Activated CD4-positive, CD25-positive, alpha-beta regulatory T cell treated with anti-CD3 and anti-CD28 coated beads, Interleukin-2, amount 50 U/mL, for 16 hours (primary cell): Measurements from ENCODE around the gene OLFML2B.
"Not testable (repeated sequence)": the region's sequence is repeated elsewhere in the genome, so short reads cannot be mapped to it uniquely, and the experiment has no call there.

Source experiments
- DNase-seq: peaks from one replicate; pipeline ENCODE4 v3.0.0-alpha.2; 2020; ENCODE audit warnings: low read depth, low spot score

OLFML2B gene

GRCh38 chr1:162023547-162024501, at the start of gene OLFML2B:
TSS of gene OLFML2B (minus strand) at chr1:162023869. CDS start at chr1:162023430, 439 bp downstream.
- DNase-seq, result no peak

DNA sequence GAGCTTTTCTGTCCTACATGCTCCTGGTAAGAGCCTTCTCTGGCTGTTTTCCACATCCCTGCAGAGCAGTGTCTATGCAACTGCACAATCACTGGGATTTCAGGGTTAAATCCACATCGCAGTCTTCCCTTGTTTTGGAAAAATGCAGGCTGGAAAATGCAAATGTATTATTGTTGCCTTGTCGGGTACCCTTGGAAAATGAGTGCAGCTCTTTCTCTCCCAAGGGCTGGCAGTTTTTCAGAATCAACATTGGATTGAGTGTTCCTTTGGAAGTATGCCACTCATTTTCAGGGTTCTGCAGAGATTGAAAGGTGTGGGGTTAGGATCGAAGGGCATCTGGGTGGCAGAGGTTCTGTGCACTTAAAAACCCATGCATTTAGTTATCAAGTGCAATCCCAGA, 49.1 kb upstream of the OLFML2B start:
- no peak for DNase-seq

- no peak for DNase-seq
Observed at GRCh38 chr1:162070825-162071224, 47.2 kb upstream of the OLFML2B start.

GRCh38 chr1:162070094-162070748, 46.6 kb upstream of the OLFML2B start:
- DNase-seq, result no peak

DNA sequence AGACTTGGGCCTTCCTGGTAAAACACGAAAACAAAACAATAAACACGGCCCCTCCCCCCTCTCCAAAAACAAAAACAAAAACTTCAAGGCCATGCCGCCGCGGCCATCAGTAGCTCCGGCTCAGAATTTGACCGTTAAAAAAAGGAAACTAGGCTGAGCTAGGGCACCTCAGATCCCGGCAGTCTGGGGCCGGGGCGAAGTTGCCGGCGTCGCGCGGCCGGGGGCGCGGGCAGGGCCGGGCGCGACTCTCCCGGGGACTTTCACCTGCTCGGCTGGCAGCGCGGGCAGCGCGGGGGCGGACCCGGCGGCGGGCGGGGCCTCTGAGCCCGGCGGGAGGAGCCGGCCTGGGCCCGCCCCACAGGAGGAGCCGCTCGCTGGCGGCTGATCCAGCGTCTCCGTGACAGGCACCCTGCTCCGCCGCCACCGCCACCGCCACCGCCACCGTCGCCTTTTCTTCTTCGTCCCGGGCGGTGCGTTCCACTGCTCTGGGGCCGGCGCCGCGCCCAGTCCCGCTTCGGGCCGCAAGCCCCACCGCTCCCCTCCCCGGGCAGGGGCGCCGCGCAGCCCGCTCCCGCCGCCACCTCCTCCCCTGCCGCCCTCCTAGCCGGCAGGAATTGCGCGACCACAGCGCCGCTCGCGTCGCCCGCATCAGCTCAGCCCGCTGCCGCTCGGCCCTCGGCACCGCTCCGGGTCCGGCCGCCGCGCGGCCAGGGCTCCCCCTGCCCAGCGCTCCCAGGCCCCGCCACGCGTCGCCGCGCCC, 45.8 kb upstream of the OLFML2B start, which contains the start of gene NOS1AP:
Gene NOS1AP, plus strand, starts transcription at position 358 of the 760 bp plus-strand sequence. CDS start 487 bp downstream, outside the sequence.
- peak; percentile 36 for DNase-seq

DNA sequence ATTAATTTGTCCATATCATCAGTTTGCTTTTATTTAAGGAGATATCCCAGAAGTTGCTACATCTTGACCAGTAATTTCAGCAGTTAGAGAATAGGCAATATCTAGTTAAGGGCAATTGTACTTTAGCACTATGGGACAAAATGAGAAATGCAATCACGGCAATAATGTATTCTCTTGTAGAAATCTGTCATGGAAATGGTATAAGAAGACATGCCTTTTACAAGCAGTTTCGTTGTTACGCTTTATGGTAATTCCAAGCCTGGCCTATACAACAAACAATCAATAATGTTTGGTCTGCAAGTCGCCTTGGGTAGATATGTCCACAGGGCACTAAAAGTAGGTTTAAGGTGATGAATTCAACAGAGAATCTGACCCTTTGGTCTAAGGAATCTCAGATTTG, 44.6 kb upstream of the OLFML2B start:
- DNase-seq, result no peak

GRCh38 chr1:162067466-162067865, 43.8 kb upstream of the OLFML2B start:
- no peak for DNase-seq

DNA sequence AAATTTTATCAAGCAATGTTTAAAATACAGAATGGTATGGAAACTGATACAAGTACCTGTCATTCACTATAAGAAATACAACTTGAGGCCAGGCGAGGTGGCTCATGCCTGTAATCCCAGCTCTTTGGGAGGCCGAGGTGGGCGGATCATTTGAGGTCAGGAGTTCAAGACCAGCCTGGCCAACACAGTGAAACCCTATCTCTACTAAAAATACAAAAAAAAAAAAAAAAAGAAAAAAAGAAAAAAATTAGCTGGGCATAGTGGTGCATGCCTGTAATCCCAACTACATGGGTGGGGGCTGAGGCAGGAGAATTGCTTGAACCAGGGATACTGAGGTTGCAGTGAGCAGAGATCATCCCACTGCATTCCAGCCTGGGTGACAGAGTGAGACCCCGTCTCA, 43.2 kb upstream of the OLFML2B start:
- not testable (repeated sequence) for DNase-seq

DNA sequence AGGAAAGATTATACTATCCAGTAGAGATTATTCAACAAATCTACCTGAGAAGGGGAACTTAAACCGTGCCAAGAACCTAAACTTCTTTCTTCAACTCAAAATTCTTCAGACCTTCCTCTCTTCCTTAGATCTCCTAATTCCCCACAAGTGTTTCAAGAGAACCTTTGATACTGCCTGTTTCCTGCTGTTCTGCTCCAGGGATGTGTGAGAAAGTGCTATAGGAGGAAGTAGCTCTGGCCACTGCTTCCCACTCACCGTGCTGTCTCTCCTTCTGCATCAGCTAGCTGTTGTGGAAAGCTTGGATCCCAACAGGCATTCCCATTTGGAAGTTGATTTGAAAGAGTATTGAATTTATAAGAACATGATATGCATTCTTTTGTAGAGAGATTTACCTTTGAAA, 41.3 kb upstream of the OLFML2B start:
- no peak for DNase-seq

DNA sequence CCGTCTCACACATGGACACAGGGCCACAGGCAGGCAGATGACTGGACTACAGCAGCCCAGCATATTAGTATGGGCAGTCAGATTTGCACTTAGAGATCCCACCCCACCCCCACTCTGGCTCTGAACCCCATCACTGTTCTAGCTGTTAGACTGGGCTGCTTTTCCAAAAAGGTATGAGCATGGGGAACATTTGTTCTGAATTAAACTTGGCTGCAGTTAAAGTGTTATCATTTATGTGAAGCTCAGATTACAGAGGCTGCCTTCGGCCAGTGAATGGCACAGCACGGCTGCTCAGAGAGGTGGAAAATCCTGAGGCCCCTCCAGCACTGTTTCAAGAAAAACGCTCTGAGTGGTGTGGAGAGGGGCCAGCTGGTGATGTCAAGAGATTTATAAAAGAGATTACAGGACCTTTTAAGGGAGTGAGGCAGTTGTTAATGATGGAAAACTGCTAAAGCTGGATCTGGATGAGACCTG, 38.9 kb upstream of the OLFML2B start:
- DNase-seq, result no peak

DNA sequence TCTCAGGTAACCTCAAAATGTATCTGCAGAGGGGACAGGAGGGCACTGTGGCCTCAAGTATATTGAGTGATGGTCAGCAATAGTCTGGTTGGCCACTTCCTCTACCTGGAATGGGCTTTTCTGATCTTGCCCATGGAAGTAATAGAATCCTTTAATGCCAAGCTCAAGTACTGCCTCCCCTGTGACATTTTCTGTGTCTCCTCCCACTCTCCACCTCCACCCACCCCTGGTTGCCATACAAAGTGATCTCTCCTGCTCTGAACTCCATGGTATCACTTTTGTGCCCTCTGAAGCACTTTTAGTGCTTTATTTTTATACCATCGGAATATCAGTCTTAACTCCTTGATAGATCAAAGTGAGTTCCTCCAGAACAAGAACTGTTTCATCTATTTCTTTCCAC, 36.6 kb upstream of the OLFML2B start:
- DNase-seq, result no peak

DNA sequence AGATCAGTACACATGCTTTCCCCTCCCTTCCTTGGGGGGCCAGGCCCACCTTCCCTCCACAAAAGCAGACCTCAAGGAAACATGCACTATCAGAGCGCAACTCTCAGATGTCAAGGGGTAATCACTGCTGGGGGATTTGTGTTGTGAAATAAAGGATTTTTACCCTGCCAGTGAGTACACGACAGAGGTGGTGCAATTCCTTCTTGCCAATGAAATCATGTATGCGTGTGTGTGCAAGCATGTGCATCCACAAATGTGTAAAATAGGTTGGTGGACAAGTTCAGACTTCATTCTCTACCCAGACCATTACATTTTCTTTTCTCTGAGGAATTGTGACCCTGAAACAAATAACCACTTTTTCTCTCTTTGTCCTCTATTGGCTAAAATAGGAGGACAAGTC, 36.1 kb upstream of the OLFML2B start:
- DNase-seq, result no peak

DNA sequence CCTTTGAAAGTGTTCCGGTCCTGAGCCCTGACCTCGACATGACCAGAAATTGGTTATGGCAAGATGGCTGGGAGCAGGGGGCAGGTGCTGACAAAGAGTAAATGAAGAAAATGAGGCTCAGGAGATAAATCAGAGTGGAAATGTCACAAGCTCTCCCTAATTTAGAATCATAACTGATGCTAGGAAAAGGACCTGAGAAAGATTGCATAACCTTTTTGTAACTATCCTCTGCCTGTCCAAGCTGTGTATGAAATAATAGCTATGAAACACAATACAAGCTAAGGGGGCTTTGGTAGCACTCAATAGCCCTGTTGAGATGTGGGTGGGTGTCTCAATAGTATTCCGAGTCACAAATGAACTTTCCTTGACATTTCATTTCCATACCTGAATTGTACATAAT, 32.9 kb upstream of the OLFML2B start:
- DNase-seq, result no peak

- no peak for DNase-seq
Observed at GRCh38 chr1:162056043-162056442, 32.4 kb upstream of the OLFML2B start.

GRCh38 chr1:162055062-162055461, 31.4 kb upstream of the OLFML2B start:
- no peak for DNase-seq

DNA sequence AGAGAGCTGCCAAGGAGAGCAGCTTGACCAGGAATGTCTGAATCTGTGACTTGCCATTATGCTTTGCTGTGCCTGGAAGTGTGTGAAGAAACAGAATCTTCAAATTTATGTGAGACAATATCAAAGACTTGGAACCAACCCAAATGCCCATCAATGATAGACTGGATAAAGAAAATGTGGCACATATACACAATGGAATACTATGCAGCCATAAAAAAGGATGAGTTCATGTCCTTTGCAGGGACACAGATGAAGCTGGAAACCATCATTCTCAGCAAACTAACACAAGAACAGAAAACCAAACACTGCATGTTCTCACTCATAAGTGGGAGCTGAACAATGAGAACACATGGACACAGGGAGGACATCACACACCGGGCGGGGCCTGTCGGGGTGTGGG, 30.3 kb upstream of the OLFML2B start:
- not testable (repeated sequence) for DNase-seq

GRCh38 chr1:162046921-162047320, 23.3 kb upstream of the OLFML2B start:
- no peak for DNase-seq

DNA sequence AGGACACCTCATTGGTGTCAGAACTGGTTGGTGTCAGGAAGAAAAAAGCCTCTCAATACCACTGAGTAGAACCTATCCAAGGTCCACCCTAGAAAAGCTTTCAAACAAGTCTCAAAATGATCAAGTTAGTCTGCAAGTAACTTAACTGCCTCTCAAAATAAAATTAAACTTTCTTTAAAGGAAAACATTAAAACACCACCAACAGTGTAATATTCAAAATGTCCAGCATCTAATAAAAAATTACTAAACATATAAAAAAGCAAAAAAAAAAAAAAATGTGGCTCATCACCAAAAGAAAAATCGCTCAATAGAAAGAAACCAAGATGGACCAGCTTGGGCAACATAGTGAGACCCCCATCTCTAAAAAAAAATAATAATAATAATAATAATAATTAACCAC, 18.7 kb upstream of the OLFML2B start:
- no peak for DNase-seq

- no peak for DNase-seq
Observed at GRCh38 chr1:162040657-162041056, 17.0 kb upstream of the OLFML2B start.

GRCh38 chr1:162040001-162040400, 16.3 kb upstream of the OLFML2B start:
- no peak for DNase-seq

DNA sequence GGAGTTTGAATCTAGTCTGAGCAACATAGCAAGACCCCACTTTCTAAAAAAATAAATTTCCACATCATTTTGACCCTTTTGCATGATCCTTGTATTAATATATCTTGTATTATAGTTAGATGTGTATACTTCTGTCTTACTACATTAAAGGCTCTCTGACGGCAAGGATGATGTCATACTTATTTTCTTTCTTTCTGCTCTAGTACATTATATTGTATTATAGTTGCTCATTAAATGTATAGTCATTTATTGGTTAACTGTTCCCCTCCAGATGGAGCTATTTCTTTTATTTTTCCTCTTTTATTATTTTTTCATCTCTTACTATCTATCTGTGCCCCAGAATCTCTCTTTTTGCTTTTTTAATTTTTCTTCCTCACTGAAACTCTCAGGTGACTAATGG, 15.0 kb upstream of the OLFML2B start:
- DNase-seq, result no peak

DNA sequence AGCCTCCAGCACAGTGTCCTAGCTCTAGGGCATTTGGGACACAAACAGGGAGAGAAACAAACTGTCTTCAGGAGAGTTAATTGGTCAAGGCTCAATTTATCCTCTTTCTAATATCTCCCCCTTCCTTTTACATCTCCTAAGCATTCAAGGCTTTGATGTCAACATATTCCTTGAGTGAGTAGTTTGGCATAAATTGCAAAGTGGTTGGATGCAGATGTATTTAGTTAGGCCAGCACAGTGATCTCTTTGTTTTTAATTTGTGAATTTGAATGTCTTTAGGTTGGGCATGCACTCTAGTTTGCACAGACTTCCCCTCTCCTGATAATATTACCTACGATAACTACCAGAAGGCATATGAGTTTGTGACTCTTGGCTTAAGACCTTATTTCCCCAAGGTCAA, 12.5 kb upstream of the OLFML2B start:
- no peak for DNase-seq
